ENCODE results near the gene FGGY.

FGGY gene

GRCh38 chr1:59265622-59266021 is 31.3 kb upstream of the FGGY start:
- Histone ChIP-seq H3K27ac (peak overlapping the region; percentile 56 to 83 (median 75); a peak in 21 of 22 replicates), H3K9me3 (replicated peaks in 1 of 11) (peaks cover 5 to 33% (median 14%) of the 10 kb centered on the region in 11 experiments; a peak in 19 of 22 replicates), H3K4me3 (no peak overlapping the region), H3K4me2 (peak overlapping the region; percentile 70 to 88 (median 75)), H3K9ac (peak overlapping the region in 7 of 11 experiments; percentile 12 to 70 (median 59); a peak in 8 of 22 replicates), H3K36me3 (no peaks in the 10 kb centered on the region), H4K20me1 (no peaks in the 10 kb centered on the region), H3K4me1 (peaks cover 28 to 63% (median 39%) of the 10 kb centered on the region in 10 experiments), H3K27me3 (no peaks in the 10 kb centered on the region)
- TF ChIP-seq Cebpa-rat (IDR thresholded peaks at IDR 0.05) = no peak

GRCh38 chr1:59266180-59266926 is 30.5 kb upstream of the FGGY start:
- no peaks in the 10 kb centered on the region for H3K36me3 ChIP-seq
- peak overlapping the region; percentile 56 to 83 (median 75) for H3K27ac ChIP-seq
- H3K4me3 ChIP-seq = peak overlapping the region in 2 of 10 experiments; percentile 14 to 23; a peak in 3 of 20 replicates
- H4K20me1 ChIP-seq = no peaks in the 10 kb centered on the region
- peaks cover 29 to 63% (median 41%) of the 10 kb centered on the region in 10 experiments for H3K4me1 ChIP-seq
- H3K4me2 ChIP-seq = peak overlapping the region; percentile 70 to 88 (median 75)
- H3K27me3 ChIP-seq = no peaks in the 10 kb centered on the region
- H3K9ac ChIP-seq = peak overlapping the region; percentile 43 to 72 (median 66); a peak in 21 of 22 replicates
- peaks cover 10 to 40% (median 21%) of the 10 kb centered on the region in 11 experiments; a peak in 19 of 22 replicates for H3K9me3 ChIP-seq (replicated peaks in 1 of 11)
- no peak for TF ChIP-seq Cebpa-rat (IDR thresholded peaks at IDR 0.05)

- Histone ChIP-seq H3K27ac (peak overlapping the region; percentile 56 to 83 (median 75)), H3K4me1 (peaks cover 33 to 63% (median 45%) of the 10 kb centered on the region in 10 experiments), H3K9ac (peak overlapping the region in 6 of 11 experiments; percentile 25 to 70 (median 58); a peak in 9 of 22 replicates), H3K36me3 (no peaks in the 10 kb centered on the region), H3K4me3 (0 out of 20 replicates have a peak overlapping the region, but pooled peaks of 1 of the 10 experiments have one; percentile 23), H3K27me3 (no peaks in the 10 kb centered on the region), H3K4me2 (peak overlapping the region; percentile 70 to 88 (median 75)), H3K9me3 (replicated peaks in 1 of 11) (peaks cover 10 to 41% (median 21%) of the 10 kb centered on the region in 11 experiments; a peak in 19 of 22 replicates), H4K20me1 (no peaks in the 10 kb centered on the region)
- TF ChIP-seq Cebpa-rat (IDR thresholded peaks at IDR 0.05) = no peak
These were observed 30.0 kb upstream of the FGGY start for GRCh38 chr1:59266927-59267293.

GRCh38 chr1:59268406-59268805 is 28.5 kb upstream of the FGGY start:
- H3K9ac ChIP-seq = no peak overlapping the region
- no peak for TF ChIP-seq Cebpa-rat (IDR thresholded peaks at IDR 0.05)
- H3K4me2 ChIP-seq = peak overlapping the region in 5 of 11 experiments; percentile 70 to 85 (median 81); a peak in 5 of 22 replicates
- no peaks in the 10 kb centered on the region for H3K36me3 ChIP-seq
- H3K27me3 ChIP-seq = no peaks in the 10 kb centered on the region
- no peaks in the 10 kb centered on the region for H4K20me1 ChIP-seq
- H3K9me3 ChIP-seq (replicated peaks in 1 of 11) = peaks cover 10 to 40% (median 21%) of the 10 kb centered on the region in 11 experiments; a peak in 19 of 22 replicates
- H3K27ac ChIP-seq = peak overlapping the region in 3 of 11 experiments; percentile 78 to 83 (median 81); a peak in 2 of 22 replicates
- peaks cover 48 to 77% (median 59%) of the 10 kb centered on the region in 10 experiments for H3K4me1 ChIP-seq
- no peak overlapping the region for H3K4me3 ChIP-seq

- no peak for TF ChIP-seq Cebpa-rat (IDR thresholded peaks at IDR 0.05)
- Histone ChIP-seq H3K4me1 (peaks cover 33 to 74% (median 47%) of the 10 kb centered on the region in 10 experiments), H3K36me3 (no peaks in the 10 kb centered on the region), H3K9me3 (replicated peaks in 1 of 11) (peaks cover 10 to 46% (median 19%) of the 10 kb centered on the region in 11 experiments; a peak in 19 of 22 replicates), H3K4me3 (no peak overlapping the region), H3K27ac (peak overlapping the region; percentile 59 to 82 (median 73)), H3K4me2 (peak overlapping the region; percentile 45 to 84 (median 68)), H3K27me3 (no peaks in the 10 kb centered on the region), H4K20me1 (no peaks in the 10 kb centered on the region), H3K9ac (peak overlapping the region in 10 of 11 experiments; percentile 22 to 69 (median 54); a peak in 15 of 22 replicates)
These were observed 25.2 kb upstream of the FGGY start for GRCh38 chr1:59271561-59272260.

GRCh38 chr1:59272507-59272906 is 24.4 kb upstream of the FGGY start:
- TF ChIP-seq Cebpa-rat (IDR thresholded peaks at IDR 0.05) = no peak

GRCh38 chr1:59276439-59276851 is 20.4 kb upstream of the FGGY start:
- Histone ChIP-seq H3K4me1 (peaks cover 20 to 42% (median 29%) of the 10 kb centered on the region in 10 experiments), H3K27ac (no peak overlapping the region), H3K4me2 (0 out of 22 replicates have a peak overlapping the region, but pooled peaks of 1 of the 11 experiments have one; percentile 0), H3K9ac (no peak overlapping the region), H3K36me3 (no peaks in the 10 kb centered on the region), H3K27me3 (no peaks in the 10 kb centered on the region), H4K20me1 (no peaks in the 10 kb centered on the region), H3K4me3 (no peak overlapping the region), H3K9me3 (replicated peaks in 1 of 11) (peaks cover 0 to 10% (median 0%) of the 10 kb centered on the region in 11 experiments; a peak in 3 of 22 replicates)
- TF ChIP-seq Cebpa-rat (IDR thresholded peaks at IDR 0.05) = no peak

More at GRCh38 chr1:59272507-59272906, 24.4 kb upstream of the FGGY start:
- H3K4me3 ChIP-seq = no peak overlapping the region
- H3K4me1 ChIP-seq = peaks cover 25 to 66% (median 39%) of the 10 kb centered on the region in 10 experiments
- H3K9me3 ChIP-seq (replicated peaks in 1 of 11) = peaks cover 10 to 45% (median 19%) of the 10 kb centered on the region in 11 experiments; a peak in 19 of 22 replicates
- H3K27ac ChIP-seq = peak overlapping the region; percentile 59 to 82 (median 73)
- no peaks in the 10 kb centered on the region for H4K20me1 ChIP-seq
- H3K4me2 ChIP-seq = peak overlapping the region; percentile 45 to 84 (median 68)
- H3K36me3 ChIP-seq = no peaks in the 10 kb centered on the region
- no peaks in the 10 kb centered on the region for H3K27me3 ChIP-seq
- peak overlapping the region; percentile 22 to 69 (median 51); a peak in 18 of 22 replicates for H3K9ac ChIP-seq

- no peak for TF ChIP-seq Cebpa-rat (IDR thresholded peaks at IDR 0.05)
These were observed 18.0 kb upstream of the FGGY start for GRCh38 chr1:59278780-59279354.

More at GRCh38 chr1:59278780-59279354, 18.0 kb upstream of the FGGY start:
- no peak overlapping the region for H3K4me2 ChIP-seq
- no peak overlapping the region for H3K27ac ChIP-seq
- peaks cover 0 to 10% (median 0%) of the 10 kb centered on the region in 11 experiments; a peak in 3 of 22 replicates for H3K9me3 ChIP-seq (replicated peaks in 1 of 11)
- H4K20me1 ChIP-seq = no peaks in the 10 kb centered on the region
- H3K27me3 ChIP-seq = no peaks in the 10 kb centered on the region
- peaks cover 0 to 32% (median 13%) of the 10 kb centered on the region in 10 experiments; a peak in 12 of 20 replicates for H3K4me1 ChIP-seq
- no peak overlapping the region for H3K9ac ChIP-seq
- no peaks in the 10 kb centered on the region for H3K36me3 ChIP-seq
- H3K4me3 ChIP-seq = no peak overlapping the region

All from BLaER1 treated with 17β-estradiol and CSF1 and Interleukin-3, amounts not matched to agents 10 nM and 100 nM (cell line).